Stimulated activated CD4-positive, alpha-beta T cell treated with anti-CD3 and anti-CD28 coated beads, Interleukin-2, amount 100 ng/mL, for 24 hours (primary cell): ENCODE measurements around the gene EXOSC2.
A peak's percentile ranks its signal among the peaks of the same experiment; 100 is the strongest.

Experiments used
- DNase-seq, 2 donors: peaks; one replicate each; pipeline ENCODE4 v3.0.0-alpha.2; 2020

Gene EXOSC2

GRCh38 chr9:130693426-130694191 lies at the start of gene EXOSC2:
EXOSC2 (plus strand) TSS chr9:130693780; CDS start chr9:130693792, 12 bp downstream.
- peak; percentile 96 to 98 for DNase-seq

GRCh38 chr9:130651221-130651620 lies 42.4 kb upstream of the EXOSC2 start:
- no peak for DNase-seq

- DNase-seq, result no peak
Observed at GRCh38 chr9:130651752-130652151, 41.8 kb upstream of the EXOSC2 start.

GRCh38 chr9:130654879-130655278 lies 38.7 kb upstream of the EXOSC2 start:
- DNase-seq, result no peak

GRCh38 chr9:130658893-130659698 lies 34.5 kb upstream of the EXOSC2 start:
- no peak for DNase-seq

- no peak for DNase-seq
Observed at GRCh38 chr9:130659699-130660248, 33.8 kb upstream of the EXOSC2 start.

GRCh38 chr9:130660326-130660682 lies 33.3 kb upstream of the EXOSC2 start:
- DNase-seq, result no peak

- DNase-seq, result no peak
Observed at GRCh38 chr9:130660683-130661450, 32.7 kb upstream of the EXOSC2 start.

GRCh38 chr9:130661451-130662098 lies 32.0 kb upstream of the EXOSC2 start:
- DNase-seq, result no peak

- no peak for DNase-seq
Observed at GRCh38 chr9:130662099-130662969, 31.2 kb upstream of the EXOSC2 start.

- no peak for DNase-seq
Observed at GRCh38 chr9:130662970-130663257, 30.7 kb upstream of the EXOSC2 start.

GRCh38 chr9:130663258-130663976 lies 30.2 kb upstream of the EXOSC2 start:
- DNase-seq, result peak in 1 of 2 donors; percentile 41

- DNase-seq, result no peak
Observed at GRCh38 chr9:130663977-130664250, 29.7 kb upstream of the EXOSC2 start.

- no peak for DNase-seq
Observed at GRCh38 chr9:130664251-130665028, 29.1 kb upstream of the EXOSC2 start, which contains the start of gene PRDM12. PRDM12 (plus strand) TSS chr9:130664594; CDS start chr9:130664654, 60 bp downstream.

- no peak for DNase-seq
Observed at GRCh38 chr9:130665029-130665430, 28.6 kb upstream of the EXOSC2 start.

GRCh38 chr9:130665431-130666392 lies 27.9 kb upstream of the EXOSC2 start:
- no peak for DNase-seq

GRCh38 chr9:130666393-130667119 lies 27.0 kb upstream of the EXOSC2 start:
- no peak for DNase-seq

- DNase-seq, result no peak
Observed at GRCh38 chr9:130667120-130667435, 26.5 kb upstream of the EXOSC2 start.

- no peak for DNase-seq
Observed at GRCh38 chr9:130668196-130668595, 25.4 kb upstream of the EXOSC2 start.
